NCI-H2081 treated with DMSO at 0.1 percent for 48 hours (cell line): Measurements from ENCODE around the gene RER1.

Experiments
- DNase-seq: peaks from one replicate; lab custom pipeline; 2025; lab: John Stamatoyannopoulos, UW

Gene RER1

GRCh38 chr1:2407991-2408275, 16.3 kb downstream of the RER1 start:
- DNase-seq: no peak

GRCh38 chr1:2408456-2408855, 16.8 kb downstream of the RER1 start:
- DNase-seq: no peak

GRCh38 chr1:2408859-2409276, 17.2 kb downstream of the RER1 start:
- no peak for DNase-seq

DNA sequence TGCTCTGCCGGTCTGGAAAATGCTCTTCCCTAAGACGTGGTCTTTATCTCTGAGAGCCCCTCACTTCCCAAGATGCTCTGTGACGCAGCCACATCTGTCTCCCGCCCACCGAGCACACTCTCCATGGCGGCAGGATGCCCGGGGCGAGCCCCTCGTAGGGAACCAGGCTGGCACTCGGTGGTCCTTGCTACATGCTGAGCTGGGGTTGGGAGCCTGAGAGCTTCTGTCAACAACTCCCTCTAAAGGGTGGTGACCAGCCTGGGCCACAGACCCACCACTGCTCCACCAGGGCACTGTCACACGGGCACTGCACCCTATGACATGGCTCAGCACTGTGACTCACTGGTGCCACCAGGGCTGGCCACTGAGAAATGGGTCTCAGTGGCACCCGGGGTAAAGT, 18.1 kb downstream of the RER1 start:
- DNase-seq: no peak

- DNase-seq: no peak
These were observed 20.3 kb downstream of the RER1 start for GRCh38 chr1:2411801-2412394.

DNA sequence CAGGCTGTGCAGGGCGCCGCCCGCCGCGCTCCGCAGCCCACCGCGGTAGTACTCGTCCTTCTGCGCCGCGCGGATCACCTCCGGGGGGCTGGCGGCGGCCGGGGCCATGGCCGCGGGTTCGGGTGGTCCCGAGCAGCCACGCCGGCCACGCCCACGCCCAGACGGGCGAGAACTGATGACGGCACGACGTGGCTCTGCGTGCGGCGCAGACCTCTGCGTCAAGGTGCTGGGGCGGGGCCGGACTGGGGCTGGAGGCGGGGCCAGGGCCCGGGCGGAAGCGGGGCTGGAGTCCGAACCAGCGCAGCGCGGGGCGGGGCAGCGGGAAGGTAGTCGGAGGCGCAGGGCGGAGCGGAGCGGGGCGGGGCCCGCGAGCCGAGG, 20.7 kb downstream of the RER1 start, which contains the start of gene PEX10:
PEX10 (minus strand) TSS at position 170 of the 378 bp plus-strand sequence; CDS start at position 108, 62 bp downstream.
- DNase-seq: peak; percentile 45

DNA sequence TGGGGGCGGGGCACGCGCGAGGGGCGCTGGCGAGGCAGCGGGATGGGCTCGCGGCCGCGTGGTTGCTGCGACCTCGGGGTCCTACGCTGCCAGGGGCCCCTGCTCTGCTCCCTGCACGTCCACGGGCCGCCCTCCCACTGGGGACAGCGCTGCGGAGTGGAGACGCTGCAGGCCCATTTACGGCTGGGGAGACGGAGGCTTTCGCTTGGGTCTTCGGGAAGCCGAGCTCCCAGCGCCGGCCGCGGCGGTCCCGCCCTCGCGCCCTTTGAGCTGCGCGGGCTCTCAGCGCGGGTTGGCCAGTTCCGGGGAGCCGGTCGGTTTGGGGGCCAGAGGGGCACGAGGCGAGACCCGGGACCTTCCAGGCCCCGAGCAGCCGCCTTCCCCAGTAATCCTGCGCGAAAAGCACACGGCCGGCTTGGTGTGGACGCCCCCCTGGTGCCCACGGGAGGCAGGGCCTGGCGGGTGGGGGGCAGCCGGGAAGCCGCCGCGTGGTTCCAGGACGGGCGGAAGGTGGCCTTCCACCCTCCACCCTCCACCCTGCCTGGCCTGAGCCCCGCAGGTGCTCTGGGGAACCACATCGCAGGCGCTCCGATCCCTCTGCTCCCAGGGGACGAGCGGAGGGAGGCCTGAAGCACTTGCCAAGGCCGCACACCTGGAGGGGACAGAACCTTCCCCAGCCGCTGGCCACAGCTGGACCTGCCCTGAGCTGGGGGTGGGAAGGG, 21.3 kb downstream of the RER1 start:
- DNase-seq: no peak

- DNase-seq: no peak
These were observed 22.1 kb downstream of the RER1 start for GRCh38 chr1:2413495-2414296.

- no peak for DNase-seq
These were observed 22.8 kb downstream of the RER1 start for GRCh38 chr1:2414297-2414958.

GRCh38 chr1:2415337-2415736, 23.7 kb downstream of the RER1 start:
- DNase-seq: no peak

- no peak for DNase-seq
These were observed 24.2 kb downstream of the RER1 start for GRCh38 chr1:2415801-2416208.

DNA sequence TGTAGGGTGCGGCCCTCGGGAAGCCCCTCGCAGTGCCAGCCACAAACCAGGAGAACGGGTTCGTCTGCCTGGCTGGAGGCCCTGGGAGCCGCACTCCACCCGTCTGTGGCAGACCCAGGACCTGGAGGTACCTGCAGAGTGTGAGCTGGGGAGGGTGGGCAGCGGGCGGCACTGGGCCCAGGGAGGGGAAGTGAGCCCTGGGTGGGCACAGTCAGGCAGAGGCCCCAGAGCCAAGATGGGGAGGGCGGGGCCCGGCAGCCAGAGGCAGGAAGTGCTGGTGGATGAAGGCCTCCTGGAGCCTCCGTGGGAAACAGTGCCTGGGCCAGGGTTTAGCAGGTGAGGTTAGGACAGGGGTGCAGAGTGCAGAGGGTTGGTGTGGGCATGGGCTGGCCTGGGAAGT, 24.8 kb downstream of the RER1 start:
- no peak for DNase-seq

DNA sequence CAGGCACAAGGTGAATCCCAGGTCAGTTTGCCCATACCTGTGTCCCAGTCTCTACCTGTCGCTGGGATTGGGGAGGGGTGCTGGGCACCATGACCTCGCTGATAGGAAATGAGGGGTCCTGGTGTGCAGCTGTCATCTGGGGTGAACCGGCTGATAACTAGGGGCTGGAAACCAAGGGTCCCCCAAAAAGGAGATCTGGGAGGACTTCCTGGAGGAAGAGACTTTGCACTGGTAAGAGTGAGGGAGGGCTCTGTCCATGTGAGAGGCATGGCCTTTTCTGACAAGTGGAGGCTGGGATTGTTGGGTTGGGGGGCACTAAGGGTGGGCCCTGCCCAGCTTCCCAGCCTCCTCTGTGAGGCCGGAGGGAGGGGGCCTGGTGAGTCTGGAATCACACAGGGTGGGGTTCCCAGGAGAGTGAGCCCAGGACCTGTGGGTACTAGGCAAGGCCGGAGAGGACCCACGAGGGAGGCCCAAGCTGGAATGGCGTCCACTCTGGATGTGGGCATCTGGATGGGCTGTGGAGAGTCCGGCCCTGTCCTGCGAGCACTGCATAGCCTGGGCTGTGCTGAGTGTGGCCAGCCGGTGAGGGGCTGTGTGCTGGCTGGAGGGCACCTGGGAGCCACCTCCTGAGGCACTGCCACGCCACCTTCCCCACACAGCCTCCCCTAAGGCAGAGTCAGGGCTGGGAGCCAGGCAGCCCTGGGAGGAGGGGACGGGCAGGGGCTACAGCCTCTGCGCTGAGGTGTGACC, 25.6 kb downstream of the RER1 start:
- no peak for DNase-seq

GRCh38 chr1:2417833-2418225, 26.2 kb downstream of the RER1 start:
- DNase-seq: no peak

DNA sequence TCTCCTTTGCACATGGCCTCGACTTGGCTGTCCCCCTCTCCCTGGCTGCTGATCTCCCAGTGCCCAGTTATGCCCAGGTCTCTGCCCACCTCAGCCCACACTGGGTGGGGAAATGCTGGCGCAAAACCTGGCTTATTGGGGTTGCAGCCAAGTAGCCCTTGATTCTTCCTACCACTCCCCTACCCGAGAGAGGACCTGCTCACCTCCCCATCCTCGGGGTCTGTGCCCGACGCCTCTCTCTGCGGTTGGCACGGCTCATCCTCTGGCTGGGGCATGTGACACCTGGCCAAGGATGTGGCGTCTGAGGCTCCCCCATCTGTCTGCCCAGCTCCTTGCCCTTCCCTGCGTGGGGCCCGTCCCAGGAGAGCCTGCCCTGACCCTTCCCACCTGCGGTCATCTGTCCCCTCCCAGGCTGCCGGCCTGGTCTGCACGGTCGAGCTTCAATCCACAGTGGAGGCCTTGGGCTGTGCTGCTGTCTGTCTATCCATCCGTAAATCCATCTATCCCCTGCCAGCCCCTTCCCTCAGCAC, 27.2 kb downstream of the RER1 start:
- DNase-seq: no peak

DNA sequence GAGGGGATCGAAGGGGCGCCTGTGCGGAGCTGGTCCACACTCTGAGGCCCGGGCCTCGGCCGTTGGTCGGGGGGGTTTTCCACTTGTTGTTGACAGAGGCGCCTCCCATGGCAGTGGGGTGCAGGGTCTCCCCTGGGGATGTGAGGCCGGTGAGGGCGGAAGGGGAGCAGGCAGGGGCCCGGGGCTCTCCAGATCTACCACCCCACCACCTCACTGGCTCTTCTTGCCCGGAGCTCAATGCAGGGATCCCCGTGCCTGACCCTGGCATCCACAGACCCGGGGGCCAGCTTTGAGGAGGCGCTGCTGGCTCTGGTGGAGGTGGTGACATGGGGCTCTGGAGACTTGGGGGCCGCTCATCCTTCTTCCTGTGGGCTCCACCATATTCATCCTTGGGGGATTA, 27.8 kb downstream of the RER1 start:
- DNase-seq: no peak

GRCh38 chr1:2422523-2422922, 30.9 kb downstream of the RER1 start:
- DNase-seq: no peak

DNA sequence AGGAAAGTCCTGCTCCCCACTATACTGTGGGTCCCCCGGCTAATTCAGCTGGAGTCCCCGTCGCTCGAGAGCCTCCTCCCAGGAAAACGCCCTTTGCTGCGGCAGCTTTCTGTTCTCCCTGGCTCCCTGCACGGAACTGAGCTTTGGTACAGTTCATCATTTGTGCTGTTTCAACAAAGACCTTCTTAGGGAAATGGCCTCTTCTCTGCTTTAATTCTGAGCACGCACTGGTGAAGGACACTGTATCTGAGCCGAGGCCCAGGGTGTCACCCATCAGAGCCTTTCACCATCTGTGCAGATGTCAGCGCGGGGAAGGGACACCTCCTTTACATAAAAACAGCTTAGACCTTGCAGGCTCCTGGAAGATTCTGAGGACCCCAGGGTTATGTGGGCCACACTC, 34.3 kb downstream of the RER1 start:
- no peak for DNase-seq

DNA sequence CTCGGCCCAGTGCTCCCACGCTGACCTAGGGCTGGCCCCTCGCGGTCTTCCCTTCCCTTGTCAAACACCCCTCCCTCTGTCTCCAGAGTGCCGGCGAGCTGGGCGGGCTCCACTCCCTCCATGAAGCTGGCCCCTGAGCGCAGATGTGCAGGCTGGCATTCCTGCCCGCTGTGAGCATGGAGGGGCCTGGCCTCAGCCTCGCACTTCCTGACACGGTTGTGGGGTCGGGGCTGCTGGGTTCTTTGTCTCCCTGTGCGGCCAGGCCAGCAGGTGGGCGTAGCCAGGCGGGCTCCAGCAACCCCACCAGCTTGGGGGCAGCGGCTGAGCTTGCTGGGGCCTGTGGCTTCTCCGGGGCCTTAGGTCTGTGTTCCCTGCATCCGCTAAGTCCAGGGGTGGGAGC, 34.9 kb downstream of the RER1 start:
- no peak for DNase-seq

- no peak for DNase-seq
These were observed 35.4 kb downstream of the RER1 start for GRCh38 chr1:2427051-2427450.

DNA sequence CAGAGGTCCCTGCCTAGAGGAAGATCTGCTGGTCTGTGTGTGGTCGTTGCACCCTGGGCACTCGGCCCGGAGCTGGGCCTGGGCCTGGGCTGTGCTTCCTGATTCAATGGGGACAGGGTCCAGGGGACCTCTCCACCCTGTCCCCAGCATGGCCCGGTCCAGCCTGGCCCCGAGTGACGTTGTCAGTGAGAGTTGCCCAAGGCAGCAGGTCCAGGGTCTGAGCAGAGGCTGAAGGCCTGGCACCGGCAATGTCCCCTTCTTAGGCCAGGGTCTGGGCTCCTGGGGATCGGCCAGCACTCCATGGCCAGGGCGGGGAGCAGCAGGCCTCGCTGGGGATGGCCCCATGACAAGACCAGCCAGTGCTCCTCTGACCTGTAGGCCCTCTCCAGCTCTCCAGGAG, 36.3 kb downstream of the RER1 start:
- DNase-seq: no peak

DNA sequence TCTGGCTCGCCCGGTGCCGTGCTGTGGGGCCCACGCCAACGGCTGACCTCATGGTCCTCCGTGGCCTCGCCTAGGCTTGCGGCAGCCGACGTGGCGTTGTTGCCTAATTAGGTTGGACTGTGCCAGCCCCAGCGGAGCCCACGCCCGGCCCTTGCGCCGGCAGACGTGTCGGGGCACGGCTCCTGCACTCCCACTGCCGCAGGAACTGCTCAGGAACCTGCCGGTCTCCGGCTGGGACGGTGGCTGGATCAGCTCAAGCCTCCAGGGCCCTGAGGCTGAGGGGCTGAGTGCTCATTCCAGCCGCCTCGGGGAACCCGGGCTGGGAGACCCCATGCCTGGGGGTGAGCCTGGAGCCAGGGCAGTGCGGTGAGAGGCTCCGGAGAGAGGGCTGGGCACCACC, 36.8 kb downstream of the RER1 start:
- no peak for DNase-seq
